Colon (tissue), 2 donors: ENCODE data around the gene NYAP2.

Source experiments
- FAIRE-seq: peaks from 2 replicates; lab custom pipeline; 2012; peaks lifted over from hg19 to GRCh38; lab: Jason Lieb, UNC
- donor health status: control.
- donor health status: control.

NYAP2 gene

DNA sequence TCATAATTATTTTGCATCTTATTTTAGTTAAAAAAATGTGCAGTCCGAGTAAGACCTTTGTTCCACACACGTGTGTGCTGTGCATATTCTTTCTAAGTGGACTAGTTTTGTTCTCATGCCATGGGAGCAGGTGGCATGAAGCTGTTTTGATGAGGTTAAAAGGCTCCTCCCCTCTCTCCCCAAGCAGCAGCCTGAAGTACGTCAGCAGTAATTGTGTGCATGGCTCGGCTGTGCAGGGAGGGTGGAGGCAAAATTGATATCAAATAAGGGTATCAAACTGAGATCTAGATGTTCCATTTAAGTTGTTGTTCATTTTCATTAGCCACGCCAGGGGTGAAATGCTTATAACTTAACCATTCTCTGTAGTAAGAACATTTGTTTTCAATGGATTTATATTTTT lies at the start of gene NYAP2:
Gene NYAP2 (plus strand): TSS at position 207 of the 400 bp plus-strand sequence. CDS start 9,171 bp downstream, outside the sequence.
- no peak for FAIRE-seq

DNA sequence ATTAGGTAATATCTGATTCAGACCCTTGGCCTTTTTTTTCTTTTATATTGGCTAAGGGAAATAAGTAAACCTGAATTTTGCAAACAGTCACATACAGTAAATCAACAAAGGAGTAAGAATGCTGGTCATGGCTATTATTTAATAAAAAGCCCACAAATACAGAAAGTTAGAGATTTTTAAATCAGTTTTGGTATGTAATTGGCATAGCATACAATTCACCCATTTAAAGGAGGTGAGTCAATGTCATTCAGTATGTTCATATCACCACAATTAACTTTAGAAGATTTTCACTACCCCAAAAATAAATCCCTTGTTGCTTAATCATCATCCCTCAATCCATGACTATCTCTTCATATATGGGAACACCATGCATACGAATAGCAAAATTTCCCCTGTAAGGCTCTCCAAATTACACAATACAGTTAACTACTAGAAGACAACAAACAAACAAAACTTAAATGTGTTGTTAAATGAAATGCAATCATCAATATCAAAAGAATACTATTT lies 45.9 kb upstream of the NYAP2 start:
- FAIRE-seq, result no peak

DNA sequence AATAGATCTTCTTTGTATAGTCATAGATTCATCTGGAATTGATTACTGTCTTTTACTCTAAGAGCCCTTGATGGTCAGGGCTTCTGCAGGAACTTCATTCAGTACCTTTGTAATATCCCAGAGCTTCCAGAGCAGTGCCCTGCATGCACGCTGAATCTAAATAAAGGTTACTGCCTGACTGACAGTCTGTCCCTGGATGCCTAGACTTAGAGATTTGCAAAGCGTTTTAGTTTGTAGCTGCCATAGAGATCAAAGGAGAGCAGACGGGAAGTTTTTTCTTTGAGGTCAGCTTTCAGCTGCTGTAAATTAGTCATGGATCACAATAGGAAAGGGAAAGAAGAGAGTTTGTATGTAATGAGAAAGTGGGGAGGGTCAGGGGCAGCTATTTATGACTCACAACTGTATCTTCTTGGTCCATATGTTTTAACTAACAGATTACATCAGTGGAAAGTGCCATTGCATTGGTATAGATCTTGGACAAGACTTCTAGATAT lies 45.2 kb upstream of the NYAP2 start:
- FAIRE-seq, result no peak

DNA sequence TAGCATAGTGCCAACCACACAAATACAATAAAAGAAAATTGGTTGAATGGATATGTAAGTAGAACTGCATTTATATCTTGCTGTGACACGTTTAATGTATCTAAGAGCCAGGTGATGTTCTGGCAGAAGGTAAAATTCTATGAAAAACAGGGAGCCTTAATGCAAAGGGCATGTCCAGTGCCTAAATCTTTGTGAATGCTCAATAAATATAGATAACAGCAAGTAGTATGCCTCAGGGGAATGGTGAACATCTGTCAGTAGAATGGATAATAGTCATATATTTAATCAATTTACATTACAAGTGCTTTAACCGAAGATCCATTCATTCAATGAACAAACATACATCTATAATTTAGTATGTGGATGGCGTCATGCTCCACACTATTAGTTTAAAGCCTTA lies 43.7 kb upstream of the NYAP2 start:
- no peak for FAIRE-seq

DNA sequence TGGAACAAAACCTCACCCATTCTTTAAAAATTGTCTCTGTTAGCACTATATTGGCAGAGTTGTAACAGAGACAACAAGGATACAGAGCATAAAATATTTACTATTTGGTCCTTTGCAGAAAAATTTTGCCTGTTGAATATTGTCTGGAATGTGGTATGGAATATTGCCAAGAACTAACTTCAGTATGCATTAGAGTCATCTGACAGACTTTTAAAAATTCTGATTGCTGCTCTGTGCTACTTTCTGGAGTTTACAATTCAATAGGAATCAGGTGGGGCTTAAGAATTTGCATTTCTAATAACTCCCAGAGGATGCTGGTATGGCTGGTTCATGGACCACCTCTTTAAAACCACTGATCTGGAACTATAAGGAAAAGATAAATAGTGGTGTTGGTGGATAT lies 32.8 kb upstream of the NYAP2 start:
- no peak for FAIRE-seq

DNA sequence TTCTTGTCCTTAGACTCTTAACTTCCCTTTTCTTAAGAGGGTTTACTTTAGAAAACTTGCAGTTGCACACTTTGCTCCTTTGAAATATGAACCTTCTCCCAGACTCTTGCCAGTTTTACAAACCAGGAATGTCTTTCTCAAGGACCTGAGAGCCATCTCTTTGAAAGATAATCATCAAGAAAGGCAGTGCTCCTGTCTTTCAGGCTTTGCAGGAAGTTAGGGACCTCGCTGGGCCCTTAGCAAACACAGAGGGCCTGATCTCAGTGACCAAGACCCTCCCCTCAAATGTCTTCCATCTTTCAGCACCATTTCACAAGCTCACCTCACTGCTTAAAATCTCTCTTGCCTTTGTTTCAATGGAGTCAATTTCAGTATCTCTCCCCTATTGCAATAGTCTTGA lies 32.0 kb upstream of the NYAP2 start:
- FAIRE-seq, result no peak

DNA sequence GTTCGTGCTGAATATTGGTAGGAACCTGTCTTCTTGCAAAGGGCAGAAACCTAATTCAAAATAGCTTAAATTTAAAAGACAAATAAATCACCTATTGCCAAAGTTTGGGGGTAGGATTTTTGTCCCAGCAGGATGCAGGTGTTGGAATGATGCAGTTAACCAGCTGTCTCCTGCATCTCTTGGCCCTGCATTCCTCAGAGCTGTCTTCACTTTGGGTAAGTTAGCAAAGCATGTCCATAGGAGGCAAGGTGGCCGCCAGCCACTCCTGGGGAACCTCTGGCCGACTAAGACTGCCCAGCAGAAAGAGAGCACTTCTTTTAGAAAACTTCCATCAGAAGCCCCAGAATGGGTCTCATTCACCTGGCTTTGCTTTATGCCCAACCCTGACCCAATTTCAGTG lies 20.5 kb upstream of the NYAP2 start:
- FAIRE-seq, result no peak

DNA sequence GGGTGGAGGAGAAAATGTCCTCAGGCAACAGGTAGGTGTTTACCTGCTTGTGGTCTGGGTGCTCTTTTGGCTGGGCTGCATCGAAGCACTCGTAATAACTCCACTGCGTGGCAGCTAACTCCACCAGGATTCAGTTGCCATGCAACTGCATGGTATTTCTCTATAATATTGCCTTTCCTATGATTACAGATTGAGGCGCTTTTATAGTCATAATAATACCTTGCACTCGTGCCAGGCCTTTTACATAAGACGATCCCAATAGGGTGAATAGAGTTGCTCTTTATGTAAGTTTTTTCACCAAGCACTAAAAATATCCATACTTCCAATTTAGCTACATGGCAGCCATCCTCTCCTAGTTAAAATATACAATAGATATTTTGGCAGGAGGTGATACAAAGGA lies 19.7 kb upstream of the NYAP2 start:
- no peak for FAIRE-seq

DNA sequence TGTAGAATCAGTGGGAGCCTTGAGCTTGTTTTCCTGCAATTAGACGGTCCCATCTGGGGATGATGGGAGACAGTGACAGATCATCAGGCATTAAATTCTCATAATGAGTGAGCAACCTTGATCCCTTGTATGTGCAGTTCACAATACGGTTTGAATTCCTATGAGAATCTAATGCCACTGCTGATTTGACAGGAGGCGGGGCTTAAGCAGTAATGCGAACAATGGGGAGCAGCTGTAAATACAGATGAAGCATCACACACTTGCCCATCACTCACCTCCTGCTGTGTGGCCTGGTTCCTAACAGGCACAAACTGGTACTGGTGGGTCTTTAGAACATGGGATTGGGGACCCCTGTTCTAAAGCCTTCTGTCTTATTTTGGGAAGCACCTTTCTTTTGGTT lies 17.9 kb upstream of the NYAP2 start:
- FAIRE-seq, result no peak

DNA sequence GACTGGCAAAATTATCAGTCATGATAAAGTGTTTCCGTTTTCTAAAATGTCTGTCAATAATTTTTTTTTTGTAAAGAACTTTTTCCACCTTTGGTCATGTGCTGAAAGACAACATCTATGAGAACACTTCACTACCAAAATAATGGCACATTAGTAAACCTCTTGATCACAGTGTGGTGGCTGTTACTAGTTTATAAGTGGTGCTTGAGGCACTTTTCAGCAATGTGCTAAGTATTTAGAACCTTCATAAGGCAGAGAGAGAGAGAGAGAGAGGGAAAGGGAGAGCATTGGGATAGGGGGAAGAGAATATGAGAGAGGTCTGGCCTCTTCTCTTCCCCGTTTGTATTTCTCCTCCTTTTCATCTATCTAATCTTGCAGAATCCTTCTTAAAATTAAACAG lies 1.1 kb upstream of the NYAP2 start:
- no peak for FAIRE-seq

DNA sequence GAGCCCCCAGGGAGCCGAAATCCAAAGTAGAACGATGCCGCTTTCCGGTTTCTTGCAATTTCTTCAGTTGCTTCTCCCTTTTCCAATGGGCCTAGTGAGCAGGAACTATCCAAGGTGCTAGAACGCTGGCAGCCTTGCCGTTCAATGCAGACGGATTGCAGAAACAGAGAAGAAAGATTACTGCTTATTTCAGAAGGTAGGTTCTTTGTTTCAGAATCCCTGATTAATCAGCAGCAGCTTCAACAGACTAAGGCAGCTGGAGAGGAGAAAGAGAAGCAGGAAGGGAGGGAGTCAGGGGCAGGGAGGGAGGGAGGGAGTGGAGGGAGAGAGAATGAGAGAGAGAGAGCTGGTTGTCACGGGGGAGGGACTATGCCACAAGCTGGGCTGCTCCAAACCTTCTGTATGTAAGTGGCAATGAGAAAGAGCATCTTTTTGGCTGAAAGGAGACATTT lies 576 bp downstream of the NYAP2 start:
- no peak for FAIRE-seq

DNA sequence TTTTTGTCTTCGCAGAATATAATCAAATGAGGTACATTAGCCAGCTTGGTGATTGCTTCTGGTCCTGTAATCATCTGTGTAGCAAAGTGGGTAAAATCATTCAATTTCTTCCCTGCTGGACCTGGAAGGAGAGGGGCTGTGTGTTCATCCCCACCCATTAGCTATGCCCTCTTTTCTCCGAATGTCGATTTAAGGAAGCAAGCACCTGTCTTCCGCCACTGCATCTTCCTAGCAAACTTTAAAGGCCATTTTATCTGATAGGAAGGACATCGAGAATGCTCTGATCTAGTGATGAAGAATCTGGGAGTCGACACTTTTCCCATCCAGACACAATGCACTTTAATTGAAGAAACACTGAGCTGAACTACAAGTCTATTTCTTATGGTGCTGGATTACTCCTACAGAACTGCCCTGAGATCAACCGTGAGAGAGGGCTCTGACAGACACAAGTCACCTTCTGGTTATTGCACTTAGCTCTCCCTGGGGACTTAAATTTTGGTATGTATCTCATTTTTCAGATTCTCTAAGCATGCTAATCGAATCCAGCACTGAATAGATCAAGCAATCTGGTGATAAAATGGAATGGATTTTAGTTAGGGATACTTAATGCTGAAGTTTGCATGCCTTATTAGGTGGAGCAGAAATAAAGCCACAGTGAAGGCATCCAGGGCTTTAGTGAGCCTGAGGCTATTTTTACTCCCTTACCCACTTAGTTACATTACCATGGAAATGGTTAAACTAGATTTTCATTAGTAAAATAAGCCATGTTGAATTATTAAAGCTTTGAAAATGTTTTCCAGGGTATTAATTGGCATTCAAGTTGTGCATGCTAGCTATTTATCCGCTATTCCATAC lies 1.3 kb downstream of the NYAP2 start:
- no peak for FAIRE-seq

DNA sequence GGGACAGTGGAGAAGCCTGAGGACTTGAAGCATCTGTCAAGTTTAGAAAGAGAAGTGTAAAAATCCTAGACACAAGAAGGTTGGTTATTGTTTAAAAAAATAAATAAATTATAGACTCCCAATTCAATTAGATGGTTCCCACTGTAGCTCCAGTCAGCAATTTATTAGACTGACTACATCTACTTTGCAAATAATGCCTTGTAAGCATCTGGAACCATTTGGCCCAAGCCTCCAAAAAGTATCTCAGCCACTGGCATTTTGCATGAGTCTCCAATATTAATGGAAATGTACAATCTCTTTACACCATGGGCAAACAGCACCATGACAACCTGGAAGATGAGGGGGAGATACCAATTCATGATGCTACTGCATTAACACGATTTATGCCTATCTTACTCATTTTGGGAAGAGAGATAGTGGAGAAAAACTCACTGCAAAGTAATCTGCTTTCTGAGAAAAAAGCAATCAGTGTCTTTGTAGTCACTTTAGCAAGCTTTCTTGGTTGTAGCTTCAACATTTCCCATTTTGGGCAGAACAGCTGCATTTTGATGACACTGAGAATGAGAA lies 2.8 kb downstream of the NYAP2 start:
- FAIRE-seq, result no peak

DNA sequence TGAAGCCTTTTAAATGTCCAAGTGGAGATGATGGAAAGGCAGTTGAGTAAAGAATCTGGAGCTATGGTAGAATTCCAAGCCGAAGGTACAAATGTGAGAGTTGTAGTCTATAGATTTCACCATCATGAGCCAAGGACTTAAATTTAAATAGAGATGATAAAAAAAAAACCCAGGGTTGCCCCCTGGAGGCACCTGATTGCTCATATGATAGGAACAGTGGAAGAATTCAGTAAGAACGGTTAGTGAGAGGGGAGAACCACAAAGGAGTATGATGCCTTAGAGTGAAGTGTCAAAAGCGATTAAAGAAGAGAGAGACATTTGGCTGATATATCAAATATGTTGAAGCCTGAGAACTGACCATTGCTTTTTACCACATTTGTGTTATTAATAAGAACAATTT lies 11.9 kb downstream of the NYAP2 start:
- no peak for FAIRE-seq

DNA sequence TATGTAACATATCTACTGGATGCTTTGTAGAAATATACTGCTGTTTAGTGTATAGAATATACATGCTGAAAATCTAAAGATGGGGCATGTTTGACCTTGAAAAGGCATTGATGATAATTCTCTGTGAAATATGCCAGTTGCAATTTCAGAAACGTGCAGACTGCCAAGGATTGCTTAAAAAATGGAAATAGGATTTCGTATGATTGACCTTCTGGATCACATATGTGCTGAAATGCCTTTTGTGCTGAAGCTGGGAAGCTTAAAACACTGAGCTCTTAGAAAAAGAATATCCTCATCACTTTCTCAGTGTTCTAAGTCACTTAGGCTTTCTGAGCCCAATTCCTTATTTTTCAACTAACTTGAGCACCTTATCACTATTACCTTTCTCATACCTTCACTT lies 14.3 kb downstream of the NYAP2 start:
- no peak for FAIRE-seq

DNA sequence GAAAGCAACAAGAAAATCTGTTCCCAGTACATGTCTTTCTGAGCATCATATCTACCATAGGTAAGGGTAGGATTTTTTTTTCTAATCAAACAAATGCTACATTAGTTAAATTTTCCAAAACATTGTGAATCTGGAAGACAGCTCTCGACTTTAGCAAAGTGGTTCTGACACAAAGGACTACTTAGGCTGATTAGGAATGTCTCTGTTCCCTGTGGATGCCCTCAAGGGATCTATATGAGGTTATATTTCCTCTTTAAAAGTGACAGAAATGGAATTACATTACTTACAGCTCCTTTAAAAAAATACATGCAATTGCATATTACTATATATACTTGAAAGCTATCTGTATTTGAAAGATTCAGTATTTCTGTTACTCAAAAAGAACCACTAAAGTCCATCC lies 15.4 kb downstream of the NYAP2 start:
- FAIRE-seq, result no peak

DNA sequence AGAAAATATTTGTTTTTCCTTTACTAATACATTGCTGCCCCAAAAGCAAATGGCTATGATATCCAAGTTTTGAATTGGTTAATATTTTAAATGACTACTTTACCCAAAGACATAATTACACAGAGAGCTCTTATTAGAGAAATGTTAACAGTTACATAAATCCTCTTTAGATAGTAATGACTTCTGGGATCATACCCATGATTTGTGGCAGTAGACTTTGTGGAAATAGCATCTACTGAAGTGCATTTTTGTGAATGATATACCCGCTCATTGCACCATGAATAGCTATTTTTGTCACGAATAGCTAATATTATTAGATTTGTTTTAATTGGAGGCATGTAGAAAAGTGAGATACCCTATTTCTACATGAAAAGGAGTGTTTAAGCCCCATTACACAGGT lies 15.8 kb downstream of the NYAP2 start:
- FAIRE-seq, result no peak

DNA sequence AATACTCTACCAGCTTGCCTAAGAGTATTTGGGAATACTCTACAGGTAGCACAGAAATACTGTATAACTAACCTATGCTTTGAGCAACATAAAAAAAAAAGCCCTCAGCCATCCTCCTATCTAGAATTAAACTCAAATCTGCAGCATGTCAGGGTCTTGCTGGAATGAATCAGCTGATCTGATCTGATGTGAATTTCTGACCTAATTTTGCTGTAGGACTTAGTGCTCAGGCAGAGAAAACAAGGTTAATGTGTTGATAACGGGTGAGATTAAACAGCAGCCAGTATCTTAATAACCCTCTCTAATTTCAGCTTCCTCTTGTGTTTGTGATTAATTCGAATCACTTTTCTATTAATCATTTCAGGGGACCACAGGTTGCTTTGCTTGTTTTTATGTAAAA lies 16.3 kb downstream of the NYAP2 start:
- no peak for FAIRE-seq

DNA sequence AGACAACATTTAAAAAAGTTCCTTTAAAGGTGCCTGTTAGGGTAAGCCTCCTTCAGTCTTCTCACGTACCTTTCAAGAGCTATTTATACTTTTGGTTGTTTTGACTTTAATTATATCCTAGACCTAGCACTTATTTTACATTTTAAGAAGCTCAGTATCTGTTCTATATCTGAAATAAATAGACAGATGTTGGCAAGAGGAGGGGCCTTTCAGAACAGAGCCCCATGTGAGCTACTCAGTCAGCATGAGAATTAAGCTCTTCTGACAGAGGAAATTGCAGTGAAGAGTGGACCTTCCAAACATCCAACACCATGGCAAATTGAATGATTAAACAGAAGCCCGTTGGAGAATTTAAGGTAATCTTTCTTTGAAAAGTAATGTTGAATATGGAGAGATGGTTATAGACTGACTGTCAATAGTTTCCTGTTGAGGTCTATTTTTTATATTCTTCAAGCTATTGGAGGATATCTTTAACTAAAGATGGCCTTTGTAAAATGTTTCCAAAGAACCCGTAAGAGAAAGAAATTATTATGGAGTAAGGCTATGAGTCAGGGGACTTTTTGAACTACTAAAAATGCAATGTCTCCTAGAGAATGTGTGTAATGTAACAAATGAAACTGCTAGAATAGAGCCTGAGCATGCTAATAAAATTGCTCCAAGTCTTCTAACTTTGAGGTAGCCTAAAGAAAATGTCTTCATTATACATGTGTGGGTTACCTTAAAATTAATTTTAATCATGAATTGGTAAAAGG lies 17.3 kb downstream of the NYAP2 start:
- no peak for FAIRE-seq

DNA sequence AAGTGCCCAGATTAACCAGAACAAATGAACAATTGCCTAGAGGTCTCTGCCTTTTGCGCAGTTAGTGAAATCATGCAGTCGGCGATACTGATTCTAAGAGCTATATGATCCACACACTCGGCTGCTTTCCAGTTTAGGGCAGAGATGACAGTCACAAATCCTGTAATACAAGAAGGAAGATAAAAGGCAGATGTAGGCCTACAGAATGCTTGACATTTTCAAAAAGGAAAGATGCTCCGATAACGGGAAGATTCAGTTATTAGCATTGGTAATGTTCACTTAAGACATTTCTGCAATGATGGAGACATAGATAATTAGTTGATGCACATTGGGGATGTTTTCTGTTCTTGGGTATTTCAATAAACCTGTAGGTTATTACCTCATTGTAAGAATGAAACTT lies 19.5 kb downstream of the NYAP2 start:
- no peak for FAIRE-seq

DNA sequence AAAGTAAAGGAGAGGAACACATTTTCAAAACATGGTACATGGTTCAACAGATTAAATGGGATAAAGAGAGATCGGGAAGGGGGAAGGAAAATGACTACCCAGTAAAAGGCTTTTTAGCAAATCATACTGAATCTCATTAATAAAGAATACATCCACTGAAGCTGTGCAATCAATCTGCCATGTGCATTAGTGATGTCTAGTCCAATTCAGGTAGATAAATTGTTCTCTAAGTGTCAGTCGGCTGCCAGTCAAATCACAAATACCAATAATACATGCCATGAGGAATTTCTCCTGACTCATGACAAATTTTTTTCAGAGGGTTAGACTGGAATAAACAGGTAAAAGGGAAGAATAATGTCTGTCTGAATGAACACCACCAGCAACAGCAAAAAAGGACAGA lies 22.6 kb downstream of the NYAP2 start:
- no peak for FAIRE-seq

DNA sequence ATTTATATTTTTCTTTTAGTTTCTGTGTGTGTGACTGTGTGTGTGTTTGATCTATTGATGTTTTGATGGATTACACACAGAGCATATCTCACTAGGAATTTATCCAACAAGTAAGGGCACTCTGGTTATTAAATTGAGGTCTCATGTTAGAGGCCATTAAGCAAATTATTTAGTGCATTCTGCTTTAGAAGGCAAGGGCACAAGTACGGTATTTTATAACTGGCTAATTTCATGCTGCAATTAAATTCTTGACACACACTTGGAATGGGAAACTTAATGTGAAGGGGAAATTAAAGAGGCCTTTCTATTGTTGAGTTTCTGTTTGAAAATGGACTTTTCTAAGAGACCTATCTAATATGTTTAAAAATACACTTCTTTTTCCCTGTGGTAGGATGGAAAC lies 25.8 kb downstream of the NYAP2 start:
- no peak for FAIRE-seq

DNA sequence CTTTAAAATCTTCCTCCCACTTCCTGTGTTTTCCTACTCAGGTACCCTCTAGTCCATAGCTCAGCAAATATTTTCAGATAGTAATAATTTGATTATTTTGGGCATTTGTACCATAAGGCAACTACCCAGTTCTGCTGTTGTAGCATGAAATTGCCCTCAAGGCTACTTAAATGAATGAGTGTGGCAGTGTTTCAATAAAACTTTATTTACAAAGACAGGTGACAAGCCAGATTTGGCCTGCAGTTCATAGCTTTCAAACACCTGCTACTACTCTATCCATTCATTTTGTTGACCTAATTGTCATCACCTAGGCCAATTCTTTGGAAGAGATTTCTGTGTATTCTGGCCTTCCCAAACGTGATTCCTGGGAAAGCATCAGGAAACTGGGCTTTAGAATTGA lies 28.9 kb downstream of the NYAP2 start:
- FAIRE-seq, result no peak
